Fibroblast of lung (primary cell): Measurements from ENCODE around the gene MAJIN.

Experiments
- CTCF ChIP-seq, 2 donors: IDR thresholded peaks in 1 of 2; conservative IDR thresholded peaks in 1 of 2; 1 replicate in 1 of 2; 2 replicates in 1 of 2; pipeline ENCODE4 v1.5.1; 2011 to 2012; ENCODE audit warnings: low read length in 2 of 2, control low read depth in 1 of 2, inconsistent platforms in 1 of 2, low read depth in 1 of 2, mild to moderate bottlenecking in 1 of 2
- EZH2 ChIP-seq: IDR thresholded peaks from 2 replicates; pipeline ENCODE4 v1.5.1; 2012; ENCODE audit warnings: low read length, control low read depth, mild to moderate bottlenecking; ENCODE audit errors: missing control alignments

DNA sequence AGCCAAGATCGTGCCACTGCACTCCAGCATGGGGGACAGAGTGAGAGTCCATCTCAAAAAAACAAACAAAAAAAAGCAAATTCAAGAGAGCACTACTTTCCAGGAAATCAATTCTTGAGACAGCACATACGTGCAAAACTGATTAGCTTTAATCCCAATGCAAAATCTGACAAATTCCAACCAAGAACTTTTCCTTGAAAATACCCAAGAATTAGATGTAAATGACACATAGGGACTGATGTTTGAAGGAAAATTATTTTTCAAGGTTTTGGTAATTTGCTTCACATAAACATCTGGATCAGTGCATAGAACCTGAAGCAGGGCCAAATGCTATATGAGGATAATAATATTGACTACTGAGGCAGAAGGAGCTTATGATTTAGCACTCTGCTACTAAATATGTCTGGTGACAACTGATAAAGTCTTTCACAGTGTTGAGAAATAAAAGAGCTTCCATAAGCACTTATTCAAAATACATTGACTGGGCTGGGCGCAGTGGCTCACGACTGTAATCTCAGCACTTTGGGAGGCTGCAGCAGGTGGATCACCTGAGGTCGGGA is 8.8 kb downstream of the MAJIN start:
- TF ChIP-seq CTCF (conservative IDR thresholded peaks at IDR 0.05 in 1 of 2, IDR thresholded peaks at IDR 0.05 in 1 of 2; ENCODE audit: low read depth in 1 of 2, low read length in 2 of 2) = no peak
- TF ChIP-seq EZH2 = no peak
